HepG2 (cell line): ENCODE data around the gene POLR3E. TPM values are rescaled to one million over a fixed set of nuclear protein-coding genes. Genes with fewer than 3 reads are reported as not detected.

Experiments used
- ATAC-seq: fragments of 200-7000 bp; cut with Tn5 transposase; 3 replicates; pipeline ENCODE4 v1.9.1; 2020; ENCODE audit warnings: mild to moderate bottlenecking, moderate library complexity
- BruUV-seq: library from RNA; stranded (reverse); fragments of 400-500 nt; replicated peaks from 2 replicates; lab custom pipeline; 2021; lab: Mats Ljungman, UMichigan
- CTCF ChIA-PET: fragments of 300-600 bp; formaldehyde crosslinking; extraction: SDS; loops from one replicate; lab custom pipeline; 2021; ENCODE audit warnings: low total read pairs, inconsistent platforms, low intra/inter-chr PET ratio; lab: Yijun Ruan, JAX
- POLR2A ChIA-PET: fragments of 350-600 bp; sonication (Branson Sonifier 250); formaldehyde crosslinking; loops from one replicate; lab custom pipeline; 2020; ENCODE audit warnings: antibody characterized with exemption, inconsistent platforms; lab: Yijun Ruan, JAX
- DNase-seq: peaks from one replicate; pipeline ENCODE4 v3.0.0-alpha.2; 2015; ENCODE audit warnings: low spot score
- FAIRE-seq: peaks from 3 replicates; lab custom pipeline; 2011; peaks lifted over from hg19 to GRCh38; lab: Jason Lieb, UNC
- H2AFZ ChIP-seq: one replicate; pipeline ENCODE4 v1.6.1; 2011; ENCODE audit warnings: low read length, inconsistent platforms
- H3K27ac ChIP-seq: fragments of 300-600 bp; 3 replicates; pipeline ENCODE4 v1.8.0; 2011; ENCODE audit warnings: mixed run types, mild to moderate bottlenecking, mixed read lengths, low read length, inconsistent platforms; ENCODE audit not compliant: insufficient read depth; ENCODE audit errors: extremely low read length
- H3K27me3 ChIP-seq, 2 experiments: fragments of 200-600 bp in 1 of 2; 2 replicates in 1 of 2; 3 replicates in 1 of 2; pipeline versions ENCODE4 v1.6.0 to v1.8.0; 2011; ENCODE audit warnings: low read length in 2 of 2, mild to moderate bottlenecking in 2 of 2, moderate library complexity in 2 of 2, inconsistent platforms in 1 of 2; ENCODE audit not compliant: insufficient read depth in 2 of 2, control insufficient read depth in 1 of 2
- H3K36me3 ChIP-seq, 2 experiments: fragments of 200-600 bp in 1 of 2; replicated peaks in 1 of 2; 2 replicates in 1 of 2; 3 replicates in 1 of 2; pipeline versions ENCODE4 v1.5.1 to v1.8.0; 2011; ENCODE audit warnings: low read length in 2 of 2, inconsistent platforms in 1 of 2; ENCODE audit not compliant: insufficient read depth in 2 of 2, control insufficient read depth in 1 of 2
- H3K4me1 ChIP-seq: 2 replicates; pipeline ENCODE4 v1.5.1; 2012; ENCODE audit warnings: low read length, inconsistent platforms; ENCODE audit not compliant: insufficient read depth
- H3K4me2 ChIP-seq: 2 replicates; pipeline ENCODE4 v1.6.0; 2011; ENCODE audit warnings: low read depth, low read length, inconsistent platforms
- H3K4me3 ChIP-seq, 3 experiments: fragments of 200-600 bp in 1 of 3; sonication (generic), shearing (Covaris generic) in 1 of 3; replicated peaks in 1 of 3; 2 replicates each; pipeline ENCODE4 v1.5.1; 2011 to 2016; ENCODE audit warnings: low read length in 3 of 3, inconsistent platforms in 2 of 3, low read depth in 2 of 3, mild to moderate bottlenecking in 2 of 3, control low read depth in 1 of 3, mixed read lengths in 1 of 3; ENCODE audit not compliant: insufficient read depth in 1 of 3
- H3K79me2 ChIP-seq: one replicate; pipeline ENCODE4 v1.6.1; 2011; ENCODE audit warnings: low read length, inconsistent platforms; ENCODE audit not compliant: insufficient read depth
- H3K9ac ChIP-seq: 2 replicates; pipeline ENCODE4 v1.6.0; 2011; ENCODE audit warnings: mild to moderate bottlenecking, low read depth, low read length, inconsistent platforms; ENCODE audit not compliant: insufficient read depth
- H3K9me3 ChIP-seq: 2 replicates; pipeline ENCODE4 v1.5.1; 2012; ENCODE audit warnings: mild to moderate bottlenecking, low read length
- H4K20me1 ChIP-seq: 2 replicates; pipeline ENCODE4 v1.6.0; 2011; ENCODE audit warnings: inconsistent platforms, mild to moderate bottlenecking, low read length, moderate library complexity; ENCODE audit not compliant: insufficient read depth
- BATF2 ChIP-seq: sonication (generic); formaldehyde crosslinking; IDR thresholded peaks from 2 replicates; pipeline ENCODE4 v1.8.0; 2022; ENCODE audit warnings: mild to moderate bottlenecking, missing genetic modification reagents, moderate library complexity
- CREM ChIP-seq, 2 experiments: sonication (generic) in 1 of 2; formaldehyde crosslinking in 1 of 2; IDR thresholded peaks; 2 replicates each; pipeline versions ENCODE4 v1.4.0 to v1.6.1; 2016 to 2020; ENCODE audit warnings: antibody characterized with exemption in 1 of 2, mild to moderate bottlenecking in 1 of 2, missing genetic modification reagents in 1 of 2
- E2F1 ChIP-seq: sonication (generic); formaldehyde crosslinking; IDR thresholded peaks from 2 replicates; pipeline ENCODE4 v1.5.0; 2020; ENCODE audit warnings: missing genetic modification reagents
- EED ChIP-seq: sonication (generic); formaldehyde crosslinking; IDR thresholded peaks from 2 replicates; pipeline ENCODE4 v1.5.0; 2020; ENCODE audit warnings: mild to moderate bottlenecking, missing genetic modification reagents
- GMEB1 ChIP-seq: sonication (generic); formaldehyde crosslinking; IDR thresholded peaks from 2 replicates; pipeline ENCODE4 v1.5.1; 2020; ENCODE audit warnings: missing genetic modification reagents, mild to moderate bottlenecking, borderline replicate concordance
- HMGXB4 ChIP-seq, 2 experiments: sonication (generic) in 1 of 2; formaldehyde crosslinking in 1 of 2; IDR thresholded peaks; 2 replicates each; pipeline versions ENCODE4 v1.4.0 to v1.6.1; 2018 to 2020; ENCODE audit warnings: missing genetic modification reagents in 2 of 2, borderline replicate concordance in 1 of 2, low read depth in 1 of 2, mild to moderate bottlenecking in 1 of 2, missing biosample characterization in 1 of 2
- HOXD1 ChIP-seq: sonication (generic); formaldehyde crosslinking; IDR thresholded peaks from 2 replicates; pipeline ENCODE4 v1.5.0; 2020; ENCODE audit warnings: missing genetic modification reagents
- ISL2 ChIP-seq: sonication (generic); formaldehyde crosslinking; IDR thresholded peaks from 2 replicates; pipeline ENCODE4 v1.5.0; 2020; ENCODE audit warnings: missing genetic modification reagents
- KDM6A ChIP-seq: IDR thresholded peaks from 2 replicates; pipeline ENCODE4 v1.6.1; 2016; ENCODE audit warnings: low read depth
- MAF1 ChIP-seq: sonication (generic); formaldehyde crosslinking; IDR thresholded peaks from 2 replicates; pipeline ENCODE4 v1.5.0; 2020; ENCODE audit warnings: missing genetic modification reagents, borderline replicate concordance
- MBNL3 ChIP-seq: fragments of 250-450 bp; sonication (Bioruptor Pico); conservative IDR thresholded peaks from 2 replicates; pipeline ENCODE4 v1.8.0; 2022; ENCODE audit warnings: mild to moderate bottlenecking, inconsistent platforms
- POLR2AphosphoS2 ChIP-seq: IDR thresholded peaks from 2 replicates; pipeline ENCODE4 v1.6.1; 2011; ENCODE audit warnings: low read depth, low read length, improper control_type of control experiment
- RBM22 ChIP-seq: fragments of 200-400 bp; formaldehyde crosslinking; optimal IDR thresholded peaks from 2 replicates; pipeline ENCODE3; 2017; ENCODE audit warnings: mild to moderate bottlenecking, low read length, moderate library complexity
- THYN1 ChIP-seq: sonication (generic); formaldehyde crosslinking; IDR thresholded peaks from 2 replicates; pipeline ENCODE4 v1.8.1; 2023; ENCODE audit warnings: low read depth, mild to moderate bottlenecking, moderate library complexity, missing genetic modification reagents, borderline replicate concordance
- ZBTB10 ChIP-seq: sonication (generic); formaldehyde crosslinking; IDR thresholded peaks from 2 replicates; pipeline ENCODE4 v1.4.0; 2020; ENCODE audit warnings: missing genetic modification reagents, borderline replicate concordance
- ZBTB7A ChIP-seq: sonication (generic); formaldehyde crosslinking; IDR thresholded peaks from 2 replicates; pipeline ENCODE4 v1.8.0; 2022; ENCODE audit warnings: mild to moderate bottlenecking, missing genetic modification reagents
- ZNF790 ChIP-seq: sonication (generic); formaldehyde crosslinking; IDR thresholded peaks from 2 replicates; pipeline ENCODE4 v1.8.0; 2022; ENCODE audit warnings: missing genetic modification reagents, mild to moderate bottlenecking, borderline replicate concordance
- whole genome bisulfite sequencing: methylation state at CpG from one replicate; pipeline ENCODE4 v1.1.6; 2017; ENCODE audit warnings: low lambda C conversion rate; 5-methylcytosine and 5-hydroxymethylcytosine counted together
- in situ Hi-C: cut with HindIII; loops from 2 replicates; pipeline ENCODE4 v1.10.0; 2017; ENCODE audit warnings: low pct_unique_long_range_greater_than_20kb; ENCODE audit not compliant: extremely low pct_ligation_motif_present
- intact Hi-C: fragments of 100-400 bp; cut with micrococcal nuclease; formaldehyde crosslinking; loops from one replicate; pipeline ENCODE4 v1.10.0; 2022; ENCODE audit not compliant: unreplicated experiment
- polyA plus RNA-seq, 8 experiments: library from polyadenylated mRNA; depleted of rRNA in 3 of 8; stranded (reverse) in 7 of 8; unstranded in 1 of 8; fragments of >200 nt; fragmentation: Illumina TruSeq in 4 of 8; extraction: Trizol in 4 of 8; gene quantifications; 2 replicates each; pipeline versions ENCODE4 v1.2.1 to v1.2.3, GENCODE V29; 2011 to 2016; ENCODE audit warnings: low read depth in 4 of 8, missing spikeins in 1 of 8, mixed read lengths in 1 of 8; ENCODE audit not compliant: insufficient read depth in 1 of 8
- total RNA-seq, 5 experiments: library from RNA; depleted of rRNA; stranded (reverse); fragments of >200 nt; fragmentation: Illumina TruSeq; extraction: Trizol; gene quantifications; 2 replicates each; pipeline ENCODE4 v1.2.3, GENCODE V29; 2016; ENCODE audit warnings: low read depth in 1 of 5

Gene POLR3E
- total and polyA plus RNA-seq, 2 of the 13 experiments (the other 11 are each of a cell fraction or from before 2014, with no cell fraction given), result 135 to 262 TPM

- no peak overlapping the region for H3K27ac ChIP-seq
- FAIRE-seq, result no peak
- no peak overlapping the region for H2AFZ ChIP-seq
- H3K4me3 ChIP-seq, result no peak overlapping the region
- CTCF ChIA-PET, result no interaction called here
- no peak for ATAC-seq
- H3K9ac ChIP-seq, result no peak overlapping the region
- POLR2A ChIA-PET, result no interaction called here
- in situ Hi-C loops, result no loop called here
- no peak overlapping the region for H3K4me2 ChIP-seq
- peaks cover 88% of the 10 kb centered on the region for H3K79me2 ChIP-seq
- no peaks in the 10 kb centered on the region for H3K27me3 ChIP-seq
- intact Hi-C loops, result no loop called here
- H3K36me3 ChIP-seq, result peaks cover 32 to 81% of the 10 kb centered on the region in 2 experiments
- whole genome bisulfite sequencing, result 95% methylated on average over 2 of the region's 2 CpGs
- BruUV-seq, result no TSS peak
- H3K4me1 ChIP-seq, result peaks cover 40% of the 10 kb centered on the region
- no peaks in the 10 kb centered on the region for H3K9me3 ChIP-seq
- DNase-seq, result no peak
- H4K20me1 ChIP-seq, result peaks cover 44% of the 10 kb centered on the region
- TF ChIP-seq MBNL3 (CRISPR knock-in tag) (no peak), MAF1 (no peak), GMEB1 (CRISPR knock-in tag) (no peak), ISL2 (CRISPR knock-in tag) (no peak), KDM6A (CRISPR knock-in tag) (no peak), THYN1 (CRISPR knock-in tag) (no peak), E2F1 (CRISPR knock-in tag) (no peak), ZNF790 (CRISPR knock-in tag) (no peak), POLR2AphosphoS2 (no peak), BATF2 (CRISPR knock-in tag) (no peak), HMGXB4 (CRISPR knock-in tag; IDR thresholded peaks at IDR 0.05; ENCODE audit: borderline replicate concordance in 1 of 2, low read depth in 1 of 2) (no peak), HOXD1 (CRISPR knock-in tag) (no peak), EED (CRISPR knock-in tag) (no peak), RBM22 (no peak), CREM (IDR thresholded peaks at IDR 0.05) (no peak), CREM (CRISPR knock-in tag; IDR thresholded peaks at IDR 0.05) (no peak), ZBTB10 (CRISPR knock-in tag) (no peak), ZBTB7A (CRISPR knock-in tag) (no peak)
These were observed 67.0 kb downstream of the POLR3E start for GRCh38 chr16:22364241-22364640.
